HepG2 (cell line): ENCODE measurements around the gene CD48. TPM values are rescaled to one million over a fixed set of nuclear protein-coding genes. Genes with fewer than 3 reads are reported as not detected.

Experiments used
- ATAC-seq: fragments of 200-7000 bp; cut with Tn5 transposase; 3 replicates; pipeline ENCODE4 v1.9.1; 2020; ENCODE audit warnings: mild to moderate bottlenecking, moderate library complexity
- BruUV-seq: library from RNA; stranded (reverse); fragments of 400-500 nt; replicated peaks from 2 replicates; lab custom pipeline; 2021; lab: Mats Ljungman, UMichigan
- CTCF ChIA-PET: fragments of 300-600 bp; formaldehyde crosslinking; extraction: SDS; loops from one replicate; lab custom pipeline; 2021; ENCODE audit warnings: low total read pairs, inconsistent platforms, low intra/inter-chr PET ratio; lab: Yijun Ruan, JAX
- POLR2A ChIA-PET: fragments of 350-600 bp; sonication (Branson Sonifier 250); formaldehyde crosslinking; loops from one replicate; lab custom pipeline; 2020; ENCODE audit warnings: antibody characterized with exemption, inconsistent platforms; lab: Yijun Ruan, JAX
- DNase-seq: peaks from one replicate; pipeline ENCODE4 v3.0.0-alpha.2; 2015; ENCODE audit warnings: low spot score
- FAIRE-seq: peaks from 3 replicates; lab custom pipeline; 2011; peaks lifted over from hg19 to GRCh38; lab: Jason Lieb, UNC
- H2AFZ ChIP-seq: one replicate; pipeline ENCODE4 v1.6.1; 2011; ENCODE audit warnings: low read length, inconsistent platforms
- H3K27ac ChIP-seq: fragments of 300-600 bp; 3 replicates; pipeline ENCODE4 v1.8.0; 2011; ENCODE audit warnings: mixed run types, mild to moderate bottlenecking, mixed read lengths, low read length, inconsistent platforms; ENCODE audit not compliant: insufficient read depth; ENCODE audit errors: extremely low read length
- H3K27me3 ChIP-seq, 2 experiments: fragments of 200-600 bp in 1 of 2; 2 replicates in 1 of 2; 3 replicates in 1 of 2; pipeline versions ENCODE4 v1.6.0 to v1.8.0; 2011; ENCODE audit warnings: low read length in 2 of 2, mild to moderate bottlenecking in 2 of 2, moderate library complexity in 2 of 2, inconsistent platforms in 1 of 2; ENCODE audit not compliant: insufficient read depth in 2 of 2, control insufficient read depth in 1 of 2
- H3K36me3 ChIP-seq, 2 experiments: fragments of 200-600 bp in 1 of 2; replicated peaks in 1 of 2; 2 replicates in 1 of 2; 3 replicates in 1 of 2; pipeline versions ENCODE4 v1.5.1 to v1.8.0; 2011; ENCODE audit warnings: low read length in 2 of 2, inconsistent platforms in 1 of 2; ENCODE audit not compliant: insufficient read depth in 2 of 2, control insufficient read depth in 1 of 2
- H3K4me1 ChIP-seq: 2 replicates; pipeline ENCODE4 v1.5.1; 2012; ENCODE audit warnings: low read length, inconsistent platforms; ENCODE audit not compliant: insufficient read depth
- H3K4me2 ChIP-seq: 2 replicates; pipeline ENCODE4 v1.6.0; 2011; ENCODE audit warnings: low read depth, low read length, inconsistent platforms
- H3K4me3 ChIP-seq, 3 experiments: fragments of 200-600 bp in 1 of 3; sonication (generic), shearing (Covaris generic) in 1 of 3; replicated peaks in 1 of 3; 2 replicates each; pipeline ENCODE4 v1.5.1; 2011 to 2016; ENCODE audit warnings: low read length in 3 of 3, inconsistent platforms in 2 of 3, low read depth in 2 of 3, mild to moderate bottlenecking in 2 of 3, control low read depth in 1 of 3, mixed read lengths in 1 of 3; ENCODE audit not compliant: insufficient read depth in 1 of 3
- H3K79me2 ChIP-seq: one replicate; pipeline ENCODE4 v1.6.1; 2011; ENCODE audit warnings: low read length, inconsistent platforms; ENCODE audit not compliant: insufficient read depth
- H3K9ac ChIP-seq: 2 replicates; pipeline ENCODE4 v1.6.0; 2011; ENCODE audit warnings: mild to moderate bottlenecking, low read depth, low read length, inconsistent platforms; ENCODE audit not compliant: insufficient read depth
- H3K9me3 ChIP-seq: 2 replicates; pipeline ENCODE4 v1.5.1; 2012; ENCODE audit warnings: mild to moderate bottlenecking, low read length
- H4K20me1 ChIP-seq: 2 replicates; pipeline ENCODE4 v1.6.0; 2011; ENCODE audit warnings: inconsistent platforms, mild to moderate bottlenecking, low read length, moderate library complexity; ENCODE audit not compliant: insufficient read depth
- DNMT3B ChIP-seq: conservative IDR thresholded peaks from 2 replicates; pipeline ENCODE4 v1.6.1; 2016; ENCODE audit warnings: missing biosample characterization, control low read depth
- DPF2 ChIP-seq: sonication (generic); formaldehyde crosslinking; IDR thresholded peaks from 2 replicates; pipeline ENCODE4 v1.4.0; 2020; ENCODE audit warnings: mild to moderate bottlenecking, low read depth, missing genetic modification reagents, borderline replicate concordance
- EP300 ChIP-seq, 3 experiments: sonication (generic) in 1 of 3; formaldehyde crosslinking in 1 of 3; IDR thresholded peaks; 2 replicates each; pipeline versions ENCODE4 v1.5.1 to v1.6.1; 2011 to 2020; ENCODE audit warnings: low read depth in 2 of 3, low read length in 2 of 3, borderline replicate concordance in 1 of 3, improper control_type of control experiment in 1 of 3, mild to moderate bottlenecking in 1 of 3, missing genetic modification reagents in 1 of 3, moderate library complexity in 1 of 3
- FOXJ3 ChIP-seq: sonication (generic); formaldehyde crosslinking; IDR thresholded peaks from 2 replicates; pipeline ENCODE4 v1.4.0; 2020; ENCODE audit warnings: missing genetic modification reagents, mild to moderate bottlenecking, borderline replicate concordance
- MAFK ChIP-seq, 2 experiments: IDR thresholded peaks in 1 of 2; conservative IDR thresholded peaks in 1 of 2; 2 replicates each; pipeline ENCODE4 v1.6.1; 2011; ENCODE audit warnings: improper control_type of control experiment in 2 of 2, low read length in 2 of 2
- MIER3 ChIP-seq: IDR thresholded peaks from 2 replicates; pipeline ENCODE4 v1.6.1; 2016; ENCODE audit warnings: missing compliant biosample characterization, borderline replicate concordance
- RCOR2 ChIP-seq: IDR thresholded peaks from 2 replicates; pipeline ENCODE4 v1.6.1; 2016; ENCODE audit warnings: missing biosample characterization, missing genetic modification reagents
- SMARCE1 ChIP-seq: fragments of 450-650 bp; IDR thresholded peaks from 2 replicates; pipeline ENCODE4 v1.6.1; 2017; ENCODE audit warnings: borderline replicate concordance
- ZNF160 ChIP-seq: sonication (generic); formaldehyde crosslinking; IDR thresholded peaks from 2 replicates; pipeline ENCODE4 v1.8.0; 2022; ENCODE audit warnings: mild to moderate bottlenecking, inconsistent platforms, missing genetic modification reagents
- ZNF235 ChIP-seq: sonication (generic); formaldehyde crosslinking; IDR thresholded peaks from 2 replicates; pipeline ENCODE4 v1.8.1; 2023; ENCODE audit warnings: mild to moderate bottlenecking, missing genetic modification reagents, borderline replicate concordance
- ZNF34 ChIP-seq: sonication (generic); formaldehyde crosslinking; IDR thresholded peaks from 2 replicates; pipeline ENCODE4 v1.4.0; 2020; ENCODE audit warnings: mild to moderate bottlenecking, missing genetic modification reagents, borderline replicate concordance
- ZNF441 ChIP-seq: sonication (generic); formaldehyde crosslinking; IDR thresholded peaks from 2 replicates; pipeline ENCODE4 v1.7.0; 2021; ENCODE audit warnings: missing genetic modification reagents, borderline replicate concordance
- ZNF451 ChIP-seq: sonication (generic); formaldehyde crosslinking; IDR thresholded peaks from 2 replicates; pipeline ENCODE4 v1.5.0; 2020; ENCODE audit warnings: mild to moderate bottlenecking, missing genetic modification reagents
- ZNF549 ChIP-seq: sonication (generic); formaldehyde crosslinking; IDR thresholded peaks from 2 replicates; pipeline ENCODE4 v1.5.0; 2020; ENCODE audit warnings: missing genetic modification reagents
- ZNF557 ChIP-seq: sonication (generic); formaldehyde crosslinking; IDR thresholded peaks from 2 replicates; pipeline ENCODE4 v1.4.0; 2020; ENCODE audit warnings: missing genetic modification reagents
- ZNF570 ChIP-seq: sonication (generic); formaldehyde crosslinking; IDR thresholded peaks from 2 replicates; pipeline ENCODE4 v1.4.0; 2020; ENCODE audit warnings: mild to moderate bottlenecking, missing genetic modification reagents, borderline replicate concordance
- ZNF670 ChIP-seq: sonication (generic); formaldehyde crosslinking; IDR thresholded peaks from 2 replicates; pipeline ENCODE4 v1.8.0; 2022; ENCODE audit warnings: mild to moderate bottlenecking, missing genetic modification reagents, borderline replicate concordance
- WGBS: methylation state at CpG from one replicate; pipeline ENCODE4 v1.1.6; 2017; ENCODE audit warnings: low lambda C conversion rate; 5-methylcytosine and 5-hydroxymethylcytosine counted together
- in situ Hi-C: cut with HindIII; loops from 2 replicates; pipeline ENCODE4 v1.10.0; 2017; ENCODE audit warnings: low pct_unique_long_range_greater_than_20kb; ENCODE audit not compliant: extremely low pct_ligation_motif_present
- intact Hi-C: fragments of 100-400 bp; cut with micrococcal nuclease; formaldehyde crosslinking; loops from one replicate; pipeline ENCODE4 v1.10.0; 2022; ENCODE audit not compliant: unreplicated experiment
- polyA plus RNA-seq, 8 experiments: library from polyadenylated mRNA; depleted of rRNA in 3 of 8; stranded (reverse) in 7 of 8; unstranded in 1 of 8; fragments of >200 nt; fragmentation: Illumina TruSeq in 4 of 8; extraction: Trizol in 4 of 8; gene quantifications; 2 replicates each; pipeline versions ENCODE4 v1.2.1 to v1.2.3, GENCODE V29; 2011 to 2016; ENCODE audit warnings: low read depth in 4 of 8, missing spikeins in 1 of 8, mixed read lengths in 1 of 8; ENCODE audit not compliant: insufficient read depth in 1 of 8
- total RNA-seq, 5 experiments: library from RNA; depleted of rRNA; stranded (reverse); fragments of >200 nt; fragmentation: Illumina TruSeq; extraction: Trizol; gene quantifications; 2 replicates each; pipeline ENCODE4 v1.2.3, GENCODE V29; 2016; ENCODE audit warnings: low read depth in 1 of 5

The CD48 gene
- total and polyA plus RNA-seq, 2 of the 13 experiments (the other 11 are each of a cell fraction or from before 2014, with no cell fraction given), result not detected

- no peaks in the 10 kb centered on the region for H3K4me1 ChIP-seq
- intact Hi-C loops (no loop called here), in situ Hi-C loops (no loop called here)
- H3K4me2 ChIP-seq, result no peak overlapping the region
- no peaks in the 10 kb centered on the region for H3K79me2 ChIP-seq
- no peaks in the 10 kb centered on the region for H4K20me1 ChIP-seq
- POLR2A ChIA-PET, result no interaction called here
- H3K9ac ChIP-seq, result no peak overlapping the region
- H2AFZ ChIP-seq, result no peak overlapping the region
- no peak overlapping the region for H3K27ac ChIP-seq
- BruUV-seq, result no TSS peak
- no peaks in the 10 kb centered on the region for H3K27me3 ChIP-seq
- H3K4me3 ChIP-seq, result no peak overlapping the region
- FAIRE-seq, result no peak
- no peak for TF ChIP-seq SMARCE1
- TF ChIP-seq FOXJ3, result no peak
- no peak for TF ChIP-seq ZNF235 (CRISPR knock-in tag)
- TF ChIP-seq MIER3 (CRISPR knock-in tag), result no peak
- no peak for TF ChIP-seq ZNF557
- TF ChIP-seq ZNF570 (CRISPR knock-in tag), result no peak
- no peak for TF ChIP-seq RCOR2 (CRISPR knock-in tag)
- CTCF ChIA-PET, result no interaction called here
- no peaks in the 10 kb centered on the region for H3K36me3 ChIP-seq
- ATAC-seq, result no peak
- DNase-seq, result no peak
- no peaks in the 10 kb centered on the region for H3K9me3 ChIP-seq
- 28% methylated on average over 3 of the region's 3 CpGs for WGBS
Observed at GRCh38 chr1:160743266-160743665, 31.6 kb upstream of the CD48 start.

DNA sequence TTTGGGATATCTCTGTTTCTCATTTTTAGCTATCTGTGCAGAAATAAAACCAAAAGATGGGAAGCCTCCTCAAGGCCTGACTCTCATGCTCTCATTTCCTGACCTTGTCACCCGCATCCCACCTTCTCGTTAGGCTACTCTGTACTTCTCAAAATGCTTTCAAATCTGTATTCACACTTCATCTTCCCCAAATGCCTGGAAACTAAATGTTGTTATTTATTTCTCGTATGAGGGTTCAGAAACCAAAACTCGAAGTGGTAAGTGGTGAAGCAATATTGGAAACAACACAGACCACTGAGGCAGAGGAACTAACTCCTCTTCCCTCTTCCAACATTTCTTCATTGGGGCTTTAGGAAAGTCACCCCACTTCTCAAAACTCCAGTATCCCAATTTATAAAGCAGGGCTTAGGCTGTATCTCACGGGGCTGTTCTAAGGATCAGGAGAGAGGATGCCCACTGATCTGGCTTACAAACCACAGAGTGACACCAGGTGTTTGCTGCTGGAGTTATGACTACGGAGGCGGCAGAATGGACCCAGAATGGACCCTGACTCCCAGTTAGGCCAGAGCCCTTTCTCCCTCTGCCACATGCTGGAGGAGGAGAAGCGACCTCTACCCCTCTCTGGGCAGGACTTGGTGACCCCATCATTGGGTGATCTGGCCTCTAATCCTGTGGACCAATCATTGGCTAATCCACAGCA lies 31.0 kb upstream of the CD48 start:
- Histone ChIP-seq H3K9me3 (no peaks in the 10 kb centered on the region), H2AFZ (no peak overlapping the region), H3K4me1 (no peaks in the 10 kb centered on the region), H3K9ac (no peak overlapping the region), H3K4me2 (no peak overlapping the region), H3K36me3 (no peaks in the 10 kb centered on the region), H3K79me2 (no peaks in the 10 kb centered on the region), H3K27me3 (no peaks in the 10 kb centered on the region), H4K20me1 (no peaks in the 10 kb centered on the region), H3K4me3 (no peak overlapping the region), H3K27ac (no peak overlapping the region)
- WGBS, result 21% methylated on average over 6 of the region's 8 CpGs
- FAIRE-seq (no peak), DNase-seq (no peak), ATAC-seq (no peak)
- in situ Hi-C loops, result no loop called here
- ChIA-PET POLR2A (no interaction called here), CTCF (no interaction called here)
- no TSS peak for BruUV-seq
- intact Hi-C loops, result no loop called here
- no peak for TF ChIP-seq DPF2
- TF ChIP-seq ZNF34, result no peak
- TF ChIP-seq ZNF549, result no peak
- TF ChIP-seq ZNF160 (CRISPR knock-in tag), result no peak
- TF ChIP-seq DNMT3B (CRISPR knock-in tag), result no peak
- no peak for TF ChIP-seq ZNF670 (CRISPR knock-in tag)
- TF ChIP-seq ZNF441 (CRISPR knock-in tag), result no peak
- no peak for TF ChIP-seq MAFK (conservative IDR thresholded peaks at IDR 0.05 in 1 of 2, IDR thresholded peaks at IDR 0.05 in 1 of 2; ENCODE audit: low read length in 2 of 2)
- TF ChIP-seq ZNF451 (CRISPR knock-in tag), result no peak
- TF ChIP-seq EP300 (IDR thresholded peaks at IDR 0.05; ENCODE audit: low read depth in 2 of 2, low read length in 2 of 2), result no peak
- TF ChIP-seq EP300 (CRISPR knock-in tag; IDR thresholded peaks at IDR 0.05; ENCODE audit: borderline replicate concordance), result no peak
